Measurements from ENCODE around the gene NFYA.
A peak's percentile ranks its signal among the peaks of the same experiment; 100 is the strongest.

The NFYA gene

GRCh38 chr6:41098366-41098765 lies 25.6 kb downstream of the NFYA start:
- H2BK5ac ChIP-seq (ENCODE audit: low read depth, low read length, poor library complexity, severe bottlenecking): peak overlapping the region; percentile 22
- no peaks in the 10 kb centered on the region for H3K9me3 ChIP-seq (ENCODE audit: control insufficient read depth, low read length)
- H2BK12ac ChIP-seq (ENCODE audit: low read length in 2 of 2): no peak overlapping the region
- H3K27ac ChIP-seq (ENCODE audit: low read length, poor library complexity, severe bottlenecking): peak overlapping the region; percentile 90
- WGBS: 100% methylated on average over 2 of the region's 3 CpGs
- H3K9ac ChIP-seq (ENCODE audit: low read length): no peak overlapping the region
- H3K79me1 ChIP-seq (replicated peaks; ENCODE audit: low read length, poor library complexity, severe bottlenecking): peaks cover 21% of the 10 kb centered on the region
- H4K8ac ChIP-seq (ENCODE audit: low read length): no peak overlapping the region
- no peak overlapping the region for H2BK120ac ChIP-seq (ENCODE audit: low read depth, low read length)
- no peak overlapping the region for H3K4me3 ChIP-seq (ENCODE audit: insufficient read depth in 1 of 2, low read depth in 1 of 2, low read length in 2 of 2)
- no peak overlapping the region for H3K14ac ChIP-seq (ENCODE audit: low read length in 2 of 2)
- H3K4me1 ChIP-seq (ENCODE audit: control insufficient read depth, insufficient read depth, low read depth, low read length): peaks cover 5% of the 10 kb centered on the region
- peak overlapping the region; percentile 74 for H2AK5ac ChIP-seq (ENCODE audit: low read length, severe bottlenecking)
- H3K27me3 ChIP-seq (ENCODE audit: control insufficient read depth in 1 of 2, insufficient read depth in 1 of 2, low read length in 2 of 2): no peaks in the 10 kb centered on the region
- no peak for DNase-seq
- no peak overlapping the region for H2BK15ac ChIP-seq (ENCODE audit: low read depth, poor library complexity, severe bottlenecking)
- no peak overlapping the region for H3K18ac ChIP-seq (ENCODE audit: low read depth in 1 of 2, low read length in 2 of 2)
- H3K4ac ChIP-seq (ENCODE audit: low read depth in 1 of 2, low read length in 2 of 2): no peak overlapping the region
- no peak overlapping the region for H3K4me2 ChIP-seq (ENCODE audit: low read length, poor library complexity, severe bottlenecking)
- no peak overlapping the region for H3K23ac ChIP-seq (ENCODE audit: low read length in 2 of 2)
- peaks cover 18 to 84% of the 10 kb centered on the region in 2 experiments for H3K36me3 ChIP-seq (ENCODE audit: control insufficient read depth in 1 of 2, insufficient read depth in 2 of 2, low read depth in 1 of 2, low read length in 2 of 2)
- H4K91ac ChIP-seq (ENCODE audit: low read length): no peak overlapping the region
- no peak overlapping the region for H2AFZ ChIP-seq (ENCODE audit: low read depth, low read length)

GRCh38 chr6:41100871-41101287 lies 28.1 kb downstream of the NFYA start:
- no peak overlapping the region for H2BK15ac ChIP-seq (ENCODE audit: low read depth, poor library complexity, severe bottlenecking)
- no peak overlapping the region for H2BK120ac ChIP-seq (ENCODE audit: low read depth, low read length)
- H3K9me3 ChIP-seq (ENCODE audit: control insufficient read depth, low read length): no peaks in the 10 kb centered on the region
- H3K9ac ChIP-seq (ENCODE audit: low read length): no peak overlapping the region
- H3K27ac ChIP-seq (ENCODE audit: low read length, poor library complexity, severe bottlenecking): no peak overlapping the region
- DNase-seq: no peak
- no peaks in the 10 kb centered on the region for H3K27me3 ChIP-seq (ENCODE audit: control insufficient read depth in 1 of 2, insufficient read depth in 1 of 2, low read length in 2 of 2)
- no peak overlapping the region for H2AFZ ChIP-seq (ENCODE audit: low read depth, low read length)
- no peak overlapping the region for H2BK5ac ChIP-seq (ENCODE audit: low read depth, low read length, poor library complexity, severe bottlenecking)
- H3K4me3 ChIP-seq (ENCODE audit: insufficient read depth in 1 of 2, low read depth in 1 of 2, low read length in 2 of 2): no peak overlapping the region
- no peak overlapping the region for H3K14ac ChIP-seq (ENCODE audit: low read length in 2 of 2)
- no peak overlapping the region for H3K4ac ChIP-seq (ENCODE audit: low read depth in 1 of 2, low read length in 2 of 2)
- H3K4me2 ChIP-seq (ENCODE audit: low read length, poor library complexity, severe bottlenecking): no peak overlapping the region
- no peak overlapping the region for H2BK12ac ChIP-seq (ENCODE audit: low read length in 2 of 2)
- peaks cover 4% of the 10 kb centered on the region for H3K4me1 ChIP-seq (ENCODE audit: control insufficient read depth, insufficient read depth, low read depth, low read length)
- peaks cover 11 to 59% of the 10 kb centered on the region in 2 experiments for H3K36me3 ChIP-seq (ENCODE audit: control insufficient read depth in 1 of 2, insufficient read depth in 2 of 2, low read depth in 1 of 2, low read length in 2 of 2)
- H4K91ac ChIP-seq (ENCODE audit: low read length): no peak overlapping the region
- no peak overlapping the region for H3K18ac ChIP-seq (ENCODE audit: low read depth in 1 of 2, low read length in 2 of 2)
- H4K8ac ChIP-seq (ENCODE audit: low read length): peak overlapping the region; percentile 45
- 71% methylated on average over 42 of the region's 42 CpGs for WGBS
- peaks cover 19% of the 10 kb centered on the region for H3K79me1 ChIP-seq (replicated peaks; ENCODE audit: low read length, poor library complexity, severe bottlenecking)
- no peak overlapping the region for H3K23ac ChIP-seq (ENCODE audit: low read length in 2 of 2)
- peak overlapping the region; percentile 38 for H2AK5ac ChIP-seq (ENCODE audit: low read length, severe bottlenecking)

DNA sequence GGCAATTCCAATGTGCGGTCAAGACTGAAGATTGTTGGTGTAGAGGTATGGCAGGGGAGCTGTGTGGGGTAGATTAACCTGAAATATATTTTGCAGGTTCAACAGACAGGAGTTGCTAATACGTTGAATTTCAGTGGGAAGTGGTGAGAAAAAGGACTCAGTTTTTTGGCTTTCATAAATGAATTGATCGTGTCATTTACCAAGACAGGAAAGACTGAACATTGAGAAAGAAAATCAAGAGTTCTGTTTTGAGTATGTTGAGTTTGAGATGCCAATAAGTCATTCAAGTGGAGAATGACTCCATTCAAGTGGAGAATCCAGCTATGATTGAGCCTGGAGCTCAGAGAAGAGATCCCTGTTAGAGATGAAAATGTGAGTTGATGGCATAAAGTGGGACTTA lies 31.1 kb downstream of the NFYA start:
- H3K9me3 ChIP-seq (ENCODE audit: control insufficient read depth, low read length): no peaks in the 10 kb centered on the region
- DNase-seq: no peak
- no peak overlapping the region for H2BK12ac ChIP-seq (ENCODE audit: low read length in 2 of 2)
- peaks cover 19% of the 10 kb centered on the region for H3K79me1 ChIP-seq (replicated peaks; ENCODE audit: low read length, poor library complexity, severe bottlenecking)
- H2BK15ac ChIP-seq (ENCODE audit: low read depth, poor library complexity, severe bottlenecking): no peak overlapping the region
- H3K4me2 ChIP-seq (ENCODE audit: low read length, poor library complexity, severe bottlenecking): no peak overlapping the region
- no peak overlapping the region for H3K4ac ChIP-seq (ENCODE audit: low read depth in 1 of 2, low read length in 2 of 2)
- no peak overlapping the region for H2AK5ac ChIP-seq (ENCODE audit: low read length, severe bottlenecking)
- no peak overlapping the region for H3K27ac ChIP-seq (ENCODE audit: low read length, poor library complexity, severe bottlenecking)
- H3K9ac ChIP-seq (ENCODE audit: low read length): no peak overlapping the region
- H3K23ac ChIP-seq (ENCODE audit: low read length in 2 of 2): no peak overlapping the region
- H3K4me1 ChIP-seq (ENCODE audit: control insufficient read depth, insufficient read depth, low read depth, low read length): peaks cover 1% of the 10 kb centered on the region
- no peak overlapping the region for H4K91ac ChIP-seq (ENCODE audit: low read length)
- H3K18ac ChIP-seq (ENCODE audit: low read depth in 1 of 2, low read length in 2 of 2): no peak overlapping the region
- no peak overlapping the region for H2AFZ ChIP-seq (ENCODE audit: low read depth, low read length)
- H3K14ac ChIP-seq (ENCODE audit: low read length in 2 of 2): no peak overlapping the region
- H3K4me3 ChIP-seq (ENCODE audit: insufficient read depth in 1 of 2, low read depth in 1 of 2, low read length in 2 of 2): no peak overlapping the region
- H3K36me3 ChIP-seq (ENCODE audit: control insufficient read depth in 1 of 2, insufficient read depth in 2 of 2, low read depth in 1 of 2, low read length in 2 of 2): peaks cover 11 to 29% of the 10 kb centered on the region in 2 experiments
- H3K27me3 ChIP-seq (ENCODE audit: control insufficient read depth in 1 of 2, insufficient read depth in 1 of 2, low read length in 2 of 2): no peaks in the 10 kb centered on the region
- no peak overlapping the region for H2BK5ac ChIP-seq (ENCODE audit: low read depth, low read length, poor library complexity, severe bottlenecking)
- no peak overlapping the region for H4K8ac ChIP-seq (ENCODE audit: low read length)
- 98% methylated on average over 3 of the region's 3 CpGs for WGBS
- H2BK120ac ChIP-seq (ENCODE audit: low read depth, low read length): no peak overlapping the region

DNA sequence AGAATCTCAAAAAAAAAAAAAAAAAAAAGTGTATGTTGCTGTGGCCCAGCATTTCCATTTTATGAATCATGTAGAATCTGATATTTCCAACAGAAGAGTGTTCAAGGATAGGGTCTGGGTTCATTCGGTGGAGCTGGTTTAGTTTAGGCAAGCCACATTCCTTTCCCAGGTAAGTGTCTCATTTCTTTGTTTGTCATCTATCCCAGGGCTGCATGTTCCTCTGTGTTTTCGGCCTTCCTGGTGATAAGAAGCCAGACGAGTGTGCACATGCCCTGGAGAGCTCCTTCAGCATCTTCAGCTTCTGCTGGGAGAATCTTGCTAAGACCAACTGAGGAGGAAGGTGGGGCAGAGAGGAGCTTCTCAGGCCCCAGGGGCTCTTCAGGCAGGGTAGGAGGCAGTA lies 38.2 kb downstream of the NFYA start:
- no peak overlapping the region for H3K23ac ChIP-seq (ENCODE audit: low read length in 2 of 2)
- H4K91ac ChIP-seq (ENCODE audit: low read length): no peak overlapping the region
- H3K4ac ChIP-seq (ENCODE audit: low read depth in 1 of 2, low read length in 2 of 2): no peak overlapping the region
- H3K18ac ChIP-seq (ENCODE audit: low read depth in 1 of 2, low read length in 2 of 2): no peak overlapping the region
- DNase-seq: no peak
- H2BK120ac ChIP-seq (ENCODE audit: low read depth, low read length): no peak overlapping the region
- no peak overlapping the region for H4K8ac ChIP-seq (ENCODE audit: low read length)
- H2BK5ac ChIP-seq (ENCODE audit: low read depth, low read length, poor library complexity, severe bottlenecking): no peak overlapping the region
- no peak overlapping the region for H2BK12ac ChIP-seq (ENCODE audit: low read length in 2 of 2)
- WGBS: 90% methylated on average over 3 of the region's 3 CpGs
- no peak overlapping the region for H3K27ac ChIP-seq (ENCODE audit: low read length, poor library complexity, severe bottlenecking)
- H3K27me3 ChIP-seq (ENCODE audit: control insufficient read depth in 1 of 2, insufficient read depth in 1 of 2, low read length in 2 of 2): no peaks in the 10 kb centered on the region
- no peak overlapping the region for H3K4me2 ChIP-seq (ENCODE audit: low read length, poor library complexity, severe bottlenecking)
- H2AFZ ChIP-seq (ENCODE audit: low read depth, low read length): no peak overlapping the region
- H2BK15ac ChIP-seq (ENCODE audit: low read depth, poor library complexity, severe bottlenecking): no peak overlapping the region
- no peak overlapping the region for H3K9ac ChIP-seq (ENCODE audit: low read length)
- no peaks in the 10 kb centered on the region for H3K36me3 ChIP-seq (ENCODE audit: control insufficient read depth in 1 of 2, insufficient read depth in 2 of 2, low read depth in 1 of 2, low read length in 2 of 2)
- H3K79me1 ChIP-seq (replicated peaks; ENCODE audit: low read length, poor library complexity, severe bottlenecking): no peaks in the 10 kb centered on the region
- H3K14ac ChIP-seq (ENCODE audit: low read length in 2 of 2): no peak overlapping the region
- no peak overlapping the region for H2AK5ac ChIP-seq (ENCODE audit: low read length, severe bottlenecking)
- no peaks in the 10 kb centered on the region for H3K9me3 ChIP-seq (ENCODE audit: control insufficient read depth, low read length)
- no peak overlapping the region for H3K4me3 ChIP-seq (ENCODE audit: insufficient read depth in 1 of 2, low read depth in 1 of 2, low read length in 2 of 2)
- H3K4me1 ChIP-seq (ENCODE audit: control insufficient read depth, insufficient read depth, low read depth, low read length): no peaks in the 10 kb centered on the region
